IPS-18a (cell line): ENCODE data around the gene CBFA2T3.

Experiments
- H3K27ac ChIP-seq: one replicate; pipeline ENCODE4 v1.5.1; 2013; ENCODE audit warnings: low read length
- H3K27me3 ChIP-seq: one replicate; pipeline ENCODE4 v1.6.1; 2013; ENCODE audit warnings: mild to moderate bottlenecking, low read length; ENCODE audit not compliant: control insufficient read depth, insufficient read depth
- H3K36me3 ChIP-seq: one replicate; pipeline ENCODE4 v1.6.1; 2013; ENCODE audit warnings: low read depth, low read length; ENCODE audit not compliant: control insufficient read depth
- H3K4me1 ChIP-seq: one replicate; pipeline ENCODE4 v1.6.1; 2013; ENCODE audit warnings: low read depth, low read length; ENCODE audit not compliant: control insufficient read depth
- H3K4me3 ChIP-seq: one replicate; pipeline ENCODE4 v1.5.1; 2013; ENCODE audit warnings: low read length
- H3K9ac ChIP-seq: one replicate; pipeline ENCODE4 v1.6.1; 2013; ENCODE audit warnings: mild to moderate bottlenecking, low read length, moderate library complexity
- H3K9me3 ChIP-seq: one replicate; pipeline ENCODE4 v1.6.1; 2013; ENCODE audit warnings: low read depth, low read length; ENCODE audit not compliant: control insufficient read depth

CBFA2T3 gene

GRCh38 chr16:88945473-88945872 is 31.5 kb downstream of the CBFA2T3 start:
- peaks cover 21% of the 10 kb centered on the region for H3K27me3 ChIP-seq
- H3K27ac ChIP-seq = no peak overlapping the region
- H3K9ac ChIP-seq = no peak overlapping the region
- no peak overlapping the region for H3K4me3 ChIP-seq
- no peaks in the 10 kb centered on the region for H3K36me3 ChIP-seq
- H3K9me3 ChIP-seq = no peaks in the 10 kb centered on the region
- H3K4me1 ChIP-seq = peaks cover 3% of the 10 kb centered on the region

- Histone ChIP-seq H3K4me3 (no peak overlapping the region), H3K4me1 (peaks cover 3% of the 10 kb centered on the region), H3K36me3 (no peaks in the 10 kb centered on the region), H3K27me3 (peaks cover 38% of the 10 kb centered on the region), H3K9ac (no peak overlapping the region), H3K27ac (no peak overlapping the region), H3K9me3 (no peaks in the 10 kb centered on the region)
Measured at GRCh38 chr16:88943741-88944140, 33.3 kb downstream of the CBFA2T3 start.

- Histone ChIP-seq H3K9ac (no peak overlapping the region), H3K9me3 (no peaks in the 10 kb centered on the region), H3K36me3 (no peaks in the 10 kb centered on the region), H3K4me3 (no peak overlapping the region), H3K27me3 (peaks cover 42% of the 10 kb centered on the region), H3K27ac (no peak overlapping the region), H3K4me1 (peaks cover 3% of the 10 kb centered on the region)
Measured at GRCh38 chr16:88943131-88943664, 33.8 kb downstream of the CBFA2T3 start.

GRCh38 chr16:88941913-88942909 is 34.8 kb downstream of the CBFA2T3 start:
- no peak overlapping the region for H3K9ac ChIP-seq
- peaks cover 49% of the 10 kb centered on the region for H3K27me3 ChIP-seq
- H3K9me3 ChIP-seq = no peaks in the 10 kb centered on the region
- no peaks in the 10 kb centered on the region for H3K36me3 ChIP-seq
- H3K4me3 ChIP-seq = peak overlapping the region; percentile 35
- H3K4me1 ChIP-seq = peaks cover 3% of the 10 kb centered on the region
- no peak overlapping the region for H3K27ac ChIP-seq

GRCh38 chr16:88940862-88941817 is 35.9 kb downstream of the CBFA2T3 start:
- peak overlapping the region; percentile 24 for H3K4me3 ChIP-seq
- no peak overlapping the region for H3K27ac ChIP-seq
- H3K9ac ChIP-seq = no peak overlapping the region
- no peaks in the 10 kb centered on the region for H3K36me3 ChIP-seq
- H3K9me3 ChIP-seq = no peaks in the 10 kb centered on the region
- H3K27me3 ChIP-seq = peaks cover 45% of the 10 kb centered on the region
- peaks cover 3% of the 10 kb centered on the region for H3K4me1 ChIP-seq

- H3K27ac ChIP-seq = no peak overlapping the region
Measured at GRCh38 chr16:88939972-88940861, 36.8 kb downstream of the CBFA2T3 start.

GRCh38 chr16:88939245-88939971 is 37.6 kb downstream of the CBFA2T3 start:
- peaks cover 3% of the 10 kb centered on the region for H3K4me1 ChIP-seq
- H3K27me3 ChIP-seq = peaks cover 45% of the 10 kb centered on the region
- H3K27ac ChIP-seq = no peak overlapping the region
- H3K4me3 ChIP-seq = no peak overlapping the region
- no peaks in the 10 kb centered on the region for H3K36me3 ChIP-seq
- H3K9ac ChIP-seq = no peak overlapping the region
- H3K9me3 ChIP-seq = no peaks in the 10 kb centered on the region

More at GRCh38 chr16:88939972-88940861, 36.8 kb downstream of the CBFA2T3 start:
- no peaks in the 10 kb centered on the region for H3K36me3 ChIP-seq
- H3K9me3 ChIP-seq = no peaks in the 10 kb centered on the region
- H3K27me3 ChIP-seq = peaks cover 45% of the 10 kb centered on the region
- no peak overlapping the region for H3K9ac ChIP-seq
- H3K4me3 ChIP-seq = peak overlapping the region; percentile 24
- H3K4me1 ChIP-seq = peaks cover 3% of the 10 kb centered on the region

- no peaks in the 10 kb centered on the region for H3K9me3 ChIP-seq
- H3K4me3 ChIP-seq = no peak overlapping the region
- H3K27me3 ChIP-seq = peaks cover 45% of the 10 kb centered on the region
- no peak overlapping the region for H3K9ac ChIP-seq
- peaks cover 3% of the 10 kb centered on the region for H3K4me1 ChIP-seq
- H3K27ac ChIP-seq = no peak overlapping the region
- no peaks in the 10 kb centered on the region for H3K36me3 ChIP-seq
Measured at GRCh38 chr16:88938777-88939244, 38.2 kb downstream of the CBFA2T3 start.

- Histone ChIP-seq H3K9ac (no peak overlapping the region), H3K4me1 (peaks cover 3% of the 10 kb centered on the region), H3K4me3 (no peak overlapping the region), H3K27me3 (peaks cover 45% of the 10 kb centered on the region), H3K27ac (no peak overlapping the region), H3K9me3 (no peaks in the 10 kb centered on the region), H3K36me3 (no peaks in the 10 kb centered on the region)
Measured at GRCh38 chr16:88938119-88938776, 38.8 kb downstream of the CBFA2T3 start.

- H3K9ac ChIP-seq = no peak overlapping the region
- no peak overlapping the region for H3K27ac ChIP-seq
- no peak overlapping the region for H3K4me3 ChIP-seq
- peaks cover 36% of the 10 kb centered on the region for H3K27me3 ChIP-seq
- no peaks in the 10 kb centered on the region for H3K36me3 ChIP-seq
- H3K9me3 ChIP-seq = no peaks in the 10 kb centered on the region
- H3K4me1 ChIP-seq = peaks cover 2% of the 10 kb centered on the region
Measured at GRCh38 chr16:88937206-88937621, 39.8 kb downstream of the CBFA2T3 start.
